NCI-H1436 treated with DMSO at 0.1 percent for 48 hours (cell line): ENCODE data around the gene CATSPERE.

Experiments used
- DNase-seq: peaks from one replicate; lab custom pipeline; 2025; lab: John Stamatoyannopoulos, UW

The CATSPERE gene

GRCh38 chr1:244461245-244462071 is at the start of gene CATSPERE:
CATSPERE (plus strand) TSS chr1:244461273; CDS start chr1:244461430, 157 bp downstream.
- peak; percentile 81 for DNase-seq

- no peak for DNase-seq
Observed at GRCh38 chr1:244412176-244412575, 48.9 kb upstream of the CATSPERE start.

GRCh38 chr1:244413736-244414135 is 47.3 kb upstream of the CATSPERE start:
- DNase-seq: no peak

GRCh38 chr1:244414543-244414942 is 46.5 kb upstream of the CATSPERE start:
- no peak for DNase-seq

- no peak for DNase-seq
Observed at GRCh38 chr1:244419024-244419423, 42.0 kb upstream of the CATSPERE start.

- DNase-seq: no peak
Observed at GRCh38 chr1:244422174-244422573, 38.9 kb upstream of the CATSPERE start.

GRCh38 chr1:244424649-244425334 is 36.3 kb upstream of the CATSPERE start:
- no peak for DNase-seq

GRCh38 chr1:244427647-244428046 is 33.4 kb upstream of the CATSPERE start:
- DNase-seq: no peak

GRCh38 chr1:244429818-244430217 is 31.3 kb upstream of the CATSPERE start:
- no peak for DNase-seq

- no peak for DNase-seq
Observed at GRCh38 chr1:244431166-244431565, 29.9 kb upstream of the CATSPERE start.

GRCh38 chr1:244435562-244436205 is 25.4 kb upstream of the CATSPERE start:
- DNase-seq: no peak

GRCh38 chr1:244436336-244437085 is 24.6 kb upstream of the CATSPERE start:
- no peak for DNase-seq

- DNase-seq: no peak
Observed at GRCh38 chr1:244437086-244437468, 24.0 kb upstream of the CATSPERE start.

- no peak for DNase-seq
Observed at GRCh38 chr1:244439391-244440032, 21.6 kb upstream of the CATSPERE start.

GRCh38 chr1:244442850-244443249 is 18.2 kb upstream of the CATSPERE start:
- no peak for DNase-seq

GRCh38 chr1:244444854-244445253 is 16.2 kb upstream of the CATSPERE start:
- DNase-seq: peak; percentile 30

- DNase-seq: no peak
Observed at GRCh38 chr1:244445320-244446181, 15.5 kb upstream of the CATSPERE start.

- no peak for DNase-seq
Observed at GRCh38 chr1:244447024-244447423, 14.0 kb upstream of the CATSPERE start.

GRCh38 chr1:244447552-244447951 is 13.5 kb upstream of the CATSPERE start:
- no peak for DNase-seq

- no peak for DNase-seq
Observed at GRCh38 chr1:244448279-244449036, 12.6 kb upstream of the CATSPERE start.
